HFF-Myc (cell line): ENCODE data around the gene SLC16A2.

Experiments used
- DNase-seq: peaks from one replicate; pipeline ENCODE4 v3.0.0-alpha.2; 2011; ENCODE audit warnings: low read depth; ENCODE audit errors: extremely low read depth
- H3K4me3 ChIP-seq: replicated peaks from 2 replicates; pipeline ENCODE4 v1.5.1; 2011; ENCODE audit warnings: low read depth, mild to moderate bottlenecking, control low read depth, low read length
- CTCF ChIP-seq: IDR thresholded peaks from 2 replicates; pipeline ENCODE4 v1.5.1; 2012; ENCODE audit warnings: mild to moderate bottlenecking, low read depth, low read length, control low read depth; ENCODE audit errors: missing control alignments

The SLC16A2 gene

GRCh38 chrX:74421036-74421739 is at the start of gene SLC16A2:
Gene SLC16A2 (plus strand): TSS chrX:74421493. CDS start chrX:74421638, 145 bp downstream.
- no peak for TF ChIP-seq CTCF
- DNase-seq, result no peak

GRCh38 chrX:74372272-74372671 is 49.0 kb upstream of the SLC16A2 start:
- TF ChIP-seq CTCF, result no peak
- H3K4me3 ChIP-seq, result no peak overlapping the region
- no peak for DNase-seq

More at GRCh38 chrX:74421036-74421739, at the start of gene SLC16A2:
- peak within 1 kb of the TSS; percentile 49 for H3K4me3 ChIP-seq

GRCh38 chrX:74377282-74377681 is 44.0 kb upstream of the SLC16A2 start:
- H3K4me3 ChIP-seq, result no peak overlapping the region
- no peak for TF ChIP-seq CTCF

GRCh38 chrX:74382613-74383012 is 38.7 kb upstream of the SLC16A2 start:
- peak; percentile 82 for TF ChIP-seq CTCF
- DNase-seq, result peak; percentile 45
- no peak overlapping the region for H3K4me3 ChIP-seq

More at GRCh38 chrX:74377282-74377681, 44.0 kb upstream of the SLC16A2 start:
- DNase-seq, result no peak

GRCh38 chrX:74383611-74384010 is 37.7 kb upstream of the SLC16A2 start:
- peak; percentile 49 for TF ChIP-seq CTCF
- no peak overlapping the region for H3K4me3 ChIP-seq
- DNase-seq, result peak; percentile 20

GRCh38 chrX:74389016-74389722 is 32.1 kb upstream of the SLC16A2 start:
- DNase-seq, result no peak
- H3K4me3 ChIP-seq, result no peak overlapping the region
- no peak for TF ChIP-seq CTCF

- no peak overlapping the region for H3K4me3 ChIP-seq
- TF ChIP-seq CTCF, result no peak
- DNase-seq, result no peak
These were observed 25.7 kb upstream of the SLC16A2 start for GRCh38 chrX:74395556-74395955.
